Measurements from ENCODE around the gene PIH1D2.
"Not testable (repeated sequence)": the region's sequence is repeated elsewhere in the genome, so short reads cannot be mapped to it uniquely, and the experiment has no call there.

The PIH1D2 gene

GRCh38 chr11:112042161-112042960 is 31.5 kb downstream of the PIH1D2 start:
- in situ Hi-C loops (cut with MboI; ENCODE audit: low pct_unique_long_range_greater_than_20kb, low sequenced_read_pairs, unreplicated experiment), result no loop called here
- no peak for TF ChIP-seq CTCF (IDR thresholded peaks at IDR 0.05; ENCODE audit: extremely low read depth, insufficient read depth, missing control alignments)
- no peak for DNase-seq (ENCODE audit: low spot score)

- TF ChIP-seq CTCF (IDR thresholded peaks at IDR 0.05; ENCODE audit: extremely low read depth, insufficient read depth, missing control alignments), result no peak
- in situ Hi-C loops (cut with MboI; ENCODE audit: low pct_unique_long_range_greater_than_20kb, low sequenced_read_pairs, unreplicated experiment), result no loop called here
- no peak for DNase-seq (ENCODE audit: low spot score)
These were observed 36.3 kb downstream of the PIH1D2 start for GRCh38 chr11:112037527-112037926.

- DNase-seq (ENCODE audit: low spot score), result no peak
- TF ChIP-seq CTCF (IDR thresholded peaks at IDR 0.05; ENCODE audit: extremely low read depth, insufficient read depth, missing control alignments), result no peak
- in situ Hi-C loops (cut with MboI; ENCODE audit: low pct_unique_long_range_greater_than_20kb, low sequenced_read_pairs, unreplicated experiment), result no loop called here
These were observed 39.9 kb downstream of the PIH1D2 start for GRCh38 chr11:112033902-112034301.

- in situ Hi-C loops (cut with MboI; ENCODE audit: low pct_unique_long_range_greater_than_20kb, low sequenced_read_pairs, unreplicated experiment), result no loop called here
- no peak for TF ChIP-seq CTCF (IDR thresholded peaks at IDR 0.05; ENCODE audit: extremely low read depth, insufficient read depth, missing control alignments)
- no peak for DNase-seq (ENCODE audit: low spot score)
These were observed 44.4 kb downstream of the PIH1D2 start for GRCh38 chr11:112029460-112029859.

- DNase-seq (ENCODE audit: low spot score); in situ Hi-C loops (cut with MboI; ENCODE audit: low pct_unique_long_range_greater_than_20kb, low sequenced_read_pairs, unreplicated experiment): not testable (repeated sequence)
These were observed 46.9 kb downstream of the PIH1D2 start for GRCh38 chr11:112026784-112027410.

- TF ChIP-seq CTCF (IDR thresholded peaks at IDR 0.05; ENCODE audit: extremely low read depth, insufficient read depth, missing control alignments), result no peak
- in situ Hi-C loops (cut with MboI; ENCODE audit: low pct_unique_long_range_greater_than_20kb, low sequenced_read_pairs, unreplicated experiment), result no loop called here
- DNase-seq (ENCODE audit: low spot score), result peak; percentile 27
These were observed 48.1 kb downstream of the PIH1D2 start for GRCh38 chr11:112025707-112026106.
